MG63 (cell line): ENCODE results near the gene CFAP410. TPM values are rescaled to one million over a fixed set of nuclear protein-coding genes. Genes with fewer than 3 reads are reported as not detected.
A peak's percentile ranks its signal among the peaks of the same experiment; 100 is the strongest.
"Not testable (repeated sequence)": the region's sequence is repeated elsewhere in the genome, so short reads cannot be mapped to it uniquely, and the experiment has no call there.

ENCODE experiments used
- DNase-seq: peaks from one replicate; pipeline ENCODE4 v3.0.0-alpha.2; 2020
- H3K27me3 ChIP-seq: fragments of 250-450 bp; sonication (Bioruptor Pico); 2 replicates; pipeline ENCODE4 v1.5.1; 2020; ENCODE audit warnings: mild to moderate bottlenecking, moderate library complexity
- H3K36me3 ChIP-seq: fragments of 250-450 bp; sonication (Bioruptor Pico); 2 replicates; pipeline ENCODE4 v1.5.1; 2020; ENCODE audit warnings: mild to moderate bottlenecking, moderate library complexity
- H3K4me3 ChIP-seq: fragments of 250-450 bp; sonication (Bioruptor Pico); 2 replicates; pipeline ENCODE4 v1.5.1; 2020; ENCODE audit warnings: mild to moderate bottlenecking, moderate library complexity
- H3K9me3 ChIP-seq: fragments of 250-450 bp; sonication (Bioruptor Pico); 2 replicates; pipeline ENCODE4 v1.5.1; 2020; ENCODE audit warnings: mild to moderate bottlenecking, moderate library complexity
- total RNA-seq: library from RNA; depleted of rRNA; stranded (reverse); fragments of >200 nt; shearing (Covaris generic); gene quantifications from 2 replicates; pipeline ENCODE4 v1.2.3, GENCODE V29; 2014; ENCODE audit warnings: low replicate concordance

CFAP410 gene
- total RNA-seq, 1 experiment from 2014 or later: 34.9 TPM

- Histone ChIP-seq H3K27me3 (no peaks in the 10 kb centered on the region), H3K4me3 (no peak overlapping the region), H3K9me3 (no peaks in the 10 kb centered on the region), H3K36me3 (no peaks in the 10 kb centered on the region)
- DNase-seq: no peak
These were observed 5.5 kb upstream of the CFAP410 start for GRCh38 chr21:44344541-44345183.

DNA sequence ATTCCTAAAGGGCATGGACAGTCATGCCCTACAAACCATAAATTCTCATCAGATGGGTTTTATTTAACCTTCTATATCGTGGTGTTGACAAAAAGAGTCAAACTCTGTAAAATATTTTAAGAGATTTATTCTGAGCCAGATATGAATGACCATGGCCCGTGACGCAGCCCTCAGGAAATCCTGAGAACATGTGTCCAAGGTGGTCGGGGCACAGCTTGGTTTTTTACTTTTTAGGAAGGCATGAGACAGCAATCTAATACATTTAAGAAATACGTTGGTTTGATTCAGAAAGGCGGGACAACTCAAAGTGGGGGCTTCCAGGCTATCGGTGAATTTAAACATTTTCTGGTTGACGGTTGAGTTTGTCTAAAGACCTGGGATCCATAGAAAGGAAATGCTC, 3.8 kb upstream of the CFAP410 start:
- H3K9me3 ChIP-seq, H3K4me3 ChIP-seq, H3K36me3 ChIP-seq, DNase-seq, H3K27me3 ChIP-seq: not testable (repeated sequence)

DNA sequence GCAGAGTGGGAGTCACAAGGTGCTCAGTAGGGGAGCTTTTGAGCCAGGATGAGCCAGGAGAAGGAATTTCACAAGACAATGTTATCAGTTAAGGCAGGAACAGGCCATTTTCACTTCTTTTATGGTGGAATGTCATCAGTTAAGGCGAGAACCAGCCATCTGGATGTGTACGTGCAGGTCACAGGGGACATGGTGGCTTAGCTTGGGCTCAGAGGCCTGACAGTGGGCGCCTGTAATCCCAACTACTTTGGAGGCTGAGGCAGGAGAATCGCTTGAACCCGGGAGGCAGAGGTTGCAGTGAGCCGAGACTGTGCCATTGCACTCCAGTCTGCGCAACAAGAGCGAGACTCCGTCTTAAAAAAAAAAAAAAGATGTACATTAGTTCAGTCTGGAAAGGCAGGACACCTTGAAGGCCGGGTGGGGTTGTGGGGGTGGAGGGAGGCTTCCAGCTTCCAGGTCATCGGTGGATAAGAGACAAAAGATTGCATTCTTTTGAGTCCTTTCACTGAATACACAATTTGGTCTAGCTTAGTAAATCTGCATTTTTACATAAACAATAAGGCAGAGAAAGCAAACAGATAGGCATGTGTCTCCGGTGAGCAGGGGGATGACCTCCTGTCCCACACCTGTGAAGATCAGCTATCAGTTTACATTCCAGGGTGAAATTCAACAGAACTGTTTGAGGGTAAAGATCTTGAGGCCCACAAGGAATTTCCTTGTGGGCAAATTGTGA, 2.7 kb upstream of the CFAP410 start:
- not testable (repeated sequence) for H3K36me3 ChIP-seq, H3K9me3 ChIP-seq, H3K4me3 ChIP-seq, H3K27me3 ChIP-seq, DNase-seq

GRCh38 chr21:44337941-44338895, 972 bp downstream of the CFAP410 start:
- no peaks in the 10 kb centered on the region for H3K9me3 ChIP-seq
- H3K4me3 ChIP-seq: peak overlapping the region; percentile 33
- H3K27me3 ChIP-seq: no peaks in the 10 kb centered on the region
- peak; percentile 45 for DNase-seq
- 0 out of 2 replicates have a peak, but pooled peaks cover 2% of the 10 kb centered on the region for H3K36me3 ChIP-seq

DNA sequence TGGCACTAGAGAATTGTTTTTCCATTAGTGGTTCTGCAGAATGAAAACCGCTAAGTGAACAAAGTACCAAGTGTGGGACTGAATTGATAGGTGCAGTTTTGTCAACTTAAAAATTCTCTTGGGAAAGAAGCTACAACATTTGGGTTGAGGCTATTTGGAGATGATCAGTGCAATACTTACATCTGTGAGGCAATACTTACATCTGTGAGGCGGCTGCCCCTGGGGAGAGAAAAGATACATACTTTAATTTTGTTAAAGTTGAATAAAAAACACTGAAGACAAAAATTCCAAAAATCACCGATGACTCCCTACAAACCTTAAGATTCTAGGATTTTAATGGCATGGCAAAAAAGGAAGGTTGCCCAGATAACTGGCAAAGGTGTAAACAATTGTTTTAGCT, 1.7 kb downstream of the CFAP410 start:
- H3K27me3 ChIP-seq: no peaks in the 10 kb centered on the region
- DNase-seq: no peak
- 0 out of 2 replicates have a peak, but pooled peaks cover 2% of the 10 kb centered on the region for H3K36me3 ChIP-seq
- no peak overlapping the region for H3K4me3 ChIP-seq
- H3K9me3 ChIP-seq: no peaks in the 10 kb centered on the region

GRCh38 chr21:44335266-44336059, 3.7 kb downstream of the CFAP410 start:
- Histone ChIP-seq H3K36me3 (0 out of 2 replicates have a peak, but pooled peaks cover 2% of the 10 kb centered on the region), H3K9me3 (no peaks in the 10 kb centered on the region), H3K4me3 (no peak overlapping the region), H3K27me3 (no peaks in the 10 kb centered on the region)
- DNase-seq: no peak

DNA sequence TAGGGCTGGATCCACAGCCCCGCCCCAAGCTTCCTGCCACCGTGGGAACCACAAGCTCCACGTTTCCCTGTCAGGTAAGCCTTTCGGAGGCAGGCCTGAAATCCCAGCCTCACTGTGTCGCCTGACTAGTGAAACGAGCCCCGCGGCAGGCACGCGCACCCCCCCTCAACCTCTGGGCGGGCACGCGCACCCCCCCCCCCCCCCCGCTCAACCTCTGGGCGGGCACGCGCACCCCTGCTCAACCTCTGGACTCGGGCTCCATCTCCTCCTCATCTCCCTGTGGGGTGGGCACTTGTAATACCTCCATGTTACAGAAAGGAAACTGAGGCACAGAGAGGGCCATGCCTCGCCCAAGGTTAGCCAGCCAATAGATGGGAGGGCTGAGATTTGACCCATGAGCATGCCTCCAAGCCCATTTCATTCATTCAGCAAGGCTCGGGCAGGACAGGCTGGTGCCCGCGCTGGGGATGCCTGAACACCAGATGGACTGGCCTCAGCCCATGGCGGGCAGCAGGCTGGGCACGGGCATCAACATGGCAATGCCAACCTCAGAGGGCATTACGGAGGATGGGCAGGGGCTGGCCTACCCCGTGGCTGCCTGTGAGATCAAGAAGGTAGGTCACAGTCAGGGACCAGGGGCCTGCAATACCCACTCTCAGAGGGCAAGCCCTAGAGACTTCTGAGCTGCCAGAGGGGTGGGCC, 4.7 kb downstream of the CFAP410 start:
- Histone ChIP-seq H3K4me3 (no peak overlapping the region), H3K9me3 (no peaks in the 10 kb centered on the region), H3K27me3 (no peaks in the 10 kb centered on the region), H3K36me3 (0 out of 2 replicates have a peak, but pooled peaks cover 2% of the 10 kb centered on the region)
- DNase-seq: no peak

DNA sequence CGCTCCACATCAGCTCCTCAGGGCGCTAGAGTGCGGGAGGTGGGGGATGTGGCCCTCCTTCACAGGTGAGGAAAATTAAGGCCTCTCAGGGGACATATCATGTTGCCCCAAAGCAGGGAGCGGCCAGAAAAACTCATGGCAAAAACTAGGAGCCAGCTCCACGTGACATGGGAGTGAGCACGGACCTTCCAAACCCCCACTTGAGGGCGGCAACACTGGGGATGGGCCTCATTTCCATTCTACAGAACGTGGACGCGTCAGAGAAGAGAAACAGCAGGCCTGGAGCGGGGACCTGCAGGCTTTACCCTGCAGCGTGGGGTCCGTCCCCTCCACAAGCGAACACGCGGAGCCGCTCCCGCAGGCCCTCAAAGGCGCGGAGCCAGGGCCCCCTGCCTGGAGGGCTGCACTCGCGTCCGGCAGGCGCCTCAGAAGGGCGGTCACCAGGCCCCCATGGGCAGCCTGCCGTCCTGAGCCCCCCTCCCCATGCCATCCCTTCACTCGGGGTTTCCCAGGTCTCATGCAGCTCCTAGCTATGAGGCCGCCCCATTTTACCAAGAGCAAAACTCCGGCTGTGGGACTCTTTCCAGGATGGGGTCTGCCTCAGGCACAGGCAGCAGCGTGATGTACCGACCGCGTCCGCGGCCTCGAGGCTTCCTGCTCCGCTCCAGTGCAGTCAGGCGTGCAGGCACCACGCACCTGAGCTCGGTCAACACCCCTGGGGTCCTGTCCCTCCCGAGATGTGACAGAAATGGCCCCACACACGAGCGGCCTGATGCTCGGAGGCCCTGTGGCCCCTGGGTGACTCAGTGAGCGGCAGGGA, 5.5 kb downstream of the CFAP410 start:
- Histone ChIP-seq H3K27me3 (no peaks in the 10 kb centered on the region), H3K4me3 (no peak overlapping the region), H3K9me3 (no peaks in the 10 kb centered on the region), H3K36me3 (0 out of 2 replicates have a peak, but pooled peaks cover 2% of the 10 kb centered on the region)
- DNase-seq: no peak

GRCh38 chr21:44332965-44333364, 6.2 kb downstream of the CFAP410 start:
- H3K27me3 ChIP-seq: no peaks in the 10 kb centered on the region
- no peak for DNase-seq
- H3K36me3 ChIP-seq: 0 out of 2 replicates have a peak, but pooled peaks cover 2% of the 10 kb centered on the region
- H3K4me3 ChIP-seq: no peak overlapping the region
- no peaks in the 10 kb centered on the region for H3K9me3 ChIP-seq

DNA sequence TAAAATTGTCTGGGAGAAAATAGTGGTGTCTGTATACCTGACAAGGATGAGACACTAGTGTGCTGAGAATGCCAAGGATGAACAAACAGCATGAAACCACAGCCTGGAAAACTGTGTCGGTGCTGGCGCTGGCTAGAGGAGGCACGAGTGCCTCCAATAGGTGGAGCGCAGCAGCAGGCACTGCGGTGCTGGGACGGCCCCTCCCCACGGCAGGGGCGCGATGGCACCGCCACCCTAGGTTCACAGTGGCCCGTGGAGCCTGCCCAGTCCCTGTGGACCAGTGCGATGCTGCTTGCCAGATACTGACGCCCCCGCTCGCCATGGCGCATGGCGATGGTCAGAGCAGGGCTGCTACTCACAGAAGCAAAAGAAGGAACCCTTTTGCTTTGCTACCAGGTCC, 6.8 kb downstream of the CFAP410 start:
- DNase-seq: no peak
- Histone ChIP-seq H3K27me3 (no peaks in the 10 kb centered on the region), H3K4me3 (no peak overlapping the region), H3K36me3 (0 out of 2 replicates have a peak, but pooled peaks cover 2% of the 10 kb centered on the region), H3K9me3 (no peaks in the 10 kb centered on the region)

DNA sequence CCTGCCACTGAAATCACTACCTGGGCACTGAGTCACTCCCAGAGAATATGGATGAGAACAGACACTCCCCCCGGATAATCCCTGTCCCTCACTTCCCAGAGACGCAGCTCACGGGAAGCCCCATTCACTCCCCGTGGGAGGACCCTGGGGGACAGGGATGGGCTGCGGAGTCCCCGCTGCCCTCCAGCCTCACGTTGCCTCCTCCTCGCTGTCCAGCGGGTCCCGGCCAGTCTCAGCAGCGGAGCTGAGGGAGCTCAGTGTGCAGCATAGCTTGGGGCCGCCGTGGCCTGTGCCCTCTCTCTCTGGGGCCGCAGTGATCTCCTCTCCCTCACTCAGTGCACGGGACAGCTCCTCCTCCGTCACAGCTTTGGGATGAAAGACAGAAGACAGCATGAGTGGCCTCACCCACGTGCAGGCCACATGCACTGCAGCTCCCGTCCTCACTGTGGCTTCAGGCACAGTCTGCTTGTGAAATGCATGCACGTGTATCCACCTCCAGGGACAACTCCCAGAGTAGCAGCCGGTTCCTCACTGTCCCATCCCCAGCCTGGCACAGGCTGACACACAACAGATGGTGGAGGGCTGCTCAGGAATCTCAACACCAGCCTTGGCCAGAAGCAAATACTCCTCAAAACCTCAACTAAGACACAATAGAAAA, 7.4 kb downstream of the CFAP410 start:
- Histone ChIP-seq H3K4me3 (no peak overlapping the region), H3K27me3 (no peaks in the 10 kb centered on the region), H3K9me3 (no peaks in the 10 kb centered on the region), H3K36me3 (0 out of 2 replicates have a peak, but pooled peaks cover 2% of the 10 kb centered on the region)
- no peak for DNase-seq

GRCh38 chr21:44331209-44331608, 8.0 kb downstream of the CFAP410 start:
- Histone ChIP-seq H3K27me3 (no peaks in the 10 kb centered on the region), H3K4me3 (no peak overlapping the region), H3K9me3 (no peaks in the 10 kb centered on the region), H3K36me3 (0 out of 2 replicates have a peak, but pooled peaks cover 1% of the 10 kb centered on the region)
- DNase-seq: no peak

GRCh38 chr21:44330698-44331097, 8.5 kb downstream of the CFAP410 start:
- Histone ChIP-seq H3K9me3 (no peaks in the 10 kb centered on the region), H3K4me3 (no peak overlapping the region), H3K36me3 (0 out of 2 replicates have a peak, but pooled peaks cover 6% of the 10 kb centered on the region), H3K27me3 (no peaks in the 10 kb centered on the region)
- no peak for DNase-seq

- H3K9me3 ChIP-seq: no peaks in the 10 kb centered on the region
- H3K4me3 ChIP-seq: no peak overlapping the region
- no peak for DNase-seq
- no peaks in the 10 kb centered on the region for H3K27me3 ChIP-seq
- peaks cover 6% of the 10 kb centered on the region; the same call in 1 of the 2 replicates for H3K36me3 ChIP-seq
These were observed 9.1 kb downstream of the CFAP410 start for GRCh38 chr21:44329971-44330681.
